ENCODE data around the gene TMEM258. TPM values are rescaled to one million over a fixed set of nuclear protein-coding genes. Genes with fewer than 3 reads are reported as not detected.
A peak's percentile ranks its signal among the peaks of the same experiment; 100 is the strongest.

Gene TMEM258
- total and polyA plus RNA-seq, 9 of the 15 experiments (the other 6 are each of a cell fraction or from before 2014, with no cell fraction given): 97.2 to 856 (median 231) TPM

GRCh38 chr11:61749591-61750217 lies 42.7 kb downstream of the TMEM258 start (continued):
- TF ChIP-seq PATZ1 (CRISPR knock-in tag; IDR thresholded peaks at IDR 0.05; ENCODE audit: borderline replicate concordance) (no peak), FOXP1 (CRISPR knock-in tag; IDR thresholded peaks at IDR 0.05) (no peak), ZFPM2 (CRISPR knock-in tag; IDR thresholded peaks at IDR 0.05) (no peak), HLTF (IDR thresholded peaks at IDR 0.05) (no peak), PRPF4 (IDR thresholded peaks at IDR 0.05; ENCODE audit: insufficient read depth, low read depth, low read length, poor library complexity, severe bottlenecking) (no peak), ZNF699 (CRISPR knock-in tag; IDR thresholded peaks at IDR 0.05; ENCODE audit: insufficient replicate concordance) (no peak), FOXP4 (CRISPR knock-in tag; IDR thresholded peaks at IDR 0.05; ENCODE audit: borderline replicate concordance) (no peak), ZNF75A (CRISPR knock-in tag; IDR thresholded peaks at IDR 0.05) (no peak), TCF3 (CRISPR knock-in tag; IDR thresholded peaks at IDR 0.05) (peak; percentile 81), GATAD2A (IDR thresholded peaks at IDR 0.05) (no peak), ZNF695 (CRISPR knock-in tag; IDR thresholded peaks at IDR 0.05) (no peak), ZBED1 (IDR thresholded peaks at IDR 0.05) (no peak), RNF2 (IDR thresholded peaks at IDR 0.05) (peak; percentile 81), OTX1 (CRISPR knock-in tag; IDR thresholded peaks at IDR 0.05) (no peak), SRF (CRISPR knock-in tag; IDR thresholded peaks at IDR 0.05) (no peak; a peak in 1 of 4 replicates), YY1 (IDR thresholded peaks at IDR 0.05; ENCODE audit: borderline replicate concordance in 1 of 3, control insufficient read depth in 1 of 3, extremely low read depth in 1 of 3, insufficient read depth in 3 of 3, insufficient read length in 1 of 3, insufficient replicate concordance in 2 of 3, low read depth in 1 of 3, low read length in 2 of 3) (peak in 1 of 3 experiments; percentile 10), SRSF9 (IDR thresholded peaks at IDR 0.05; ENCODE audit: borderline replicate concordance, low read depth, low read length) (no peak), SAFB2 (IDR thresholded peaks at IDR 0.05; ENCODE audit: borderline replicate concordance, low read depth, low read length, severe bottlenecking) (no peak), ZFP1 (CRISPR knock-in tag; IDR thresholded peaks at IDR 0.05) (no peak), RFX1 (IDR thresholded peaks at IDR 0.05) (no peak)
- TF ChIP-seq, protein P1, sequence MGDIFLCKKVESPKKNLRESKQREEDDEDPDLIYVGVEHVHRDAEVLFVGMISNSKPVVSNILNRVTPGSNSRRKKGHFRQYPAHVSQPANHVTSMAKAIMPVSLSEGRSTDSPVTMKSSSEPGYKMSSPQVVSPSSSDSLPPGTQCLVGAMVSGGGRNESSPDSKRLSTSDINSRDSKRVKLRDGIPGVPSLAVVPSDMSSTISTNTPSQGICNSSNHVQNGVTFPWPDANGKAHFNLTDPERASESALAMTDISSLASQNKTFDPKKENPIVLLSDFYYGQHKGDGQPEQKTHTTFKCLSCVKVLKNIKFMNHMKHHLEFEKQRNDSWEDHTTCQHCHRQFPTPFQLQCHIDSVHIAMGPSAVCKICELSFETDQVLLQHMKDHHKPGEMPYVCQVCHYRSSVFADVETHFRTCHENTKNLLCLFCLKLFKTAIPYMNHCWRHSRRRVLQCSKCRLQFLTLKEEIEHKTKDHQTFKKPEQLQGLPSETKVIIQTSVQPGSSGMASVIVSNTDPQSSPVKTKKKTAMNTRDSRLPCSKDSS (IDR thresholded peaks at IDR 0.05; ENCODE audit: low read depth, partially characterized antibody): no peak
- TF ChIP-seq, protein P2, sequence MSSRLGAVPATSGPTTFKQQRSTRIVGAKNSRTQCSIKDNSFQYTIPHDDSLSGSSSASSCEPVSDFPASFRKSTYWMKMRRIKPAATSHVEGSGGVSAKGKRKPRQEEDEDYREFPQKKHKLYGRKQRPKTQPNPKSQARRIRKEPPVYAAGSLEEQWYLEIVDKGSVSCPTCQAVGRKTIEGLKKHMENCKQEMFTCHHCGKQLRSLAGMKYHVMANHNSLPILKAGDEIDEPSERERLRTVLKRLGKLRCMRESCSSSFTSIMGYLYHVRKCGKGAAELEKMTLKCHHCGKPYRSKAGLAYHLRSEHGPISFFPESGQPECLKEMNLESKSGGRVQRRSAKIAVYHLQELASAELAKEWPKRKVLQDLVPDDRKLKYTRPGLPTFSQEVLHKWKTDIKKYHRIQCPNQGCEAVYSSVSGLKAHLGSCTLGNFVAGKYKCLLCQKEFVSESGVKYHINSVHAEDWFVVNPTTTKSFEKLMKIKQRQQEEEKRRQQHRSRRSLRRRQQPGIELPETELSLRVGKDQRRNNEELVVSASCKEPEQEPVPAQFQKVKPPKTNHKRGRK (tag; IDR thresholded peaks at IDR 0.05): no peak

Measured in K562 (cell line).